Measurements from ENCODE around the gene TBCK. TPM values are rescaled to one million over a fixed set of nuclear protein-coding genes. Genes with fewer than 3 reads are reported as not detected.

The TBCK gene
- polyA plus RNA-seq (2013, experiment 1 of 2): 6.6 TPM
- polyA plus RNA-seq (2013, experiment 2 of 2): 6.2 TPM

GRCh38 chr4:106315968-106316772 is at the start of gene TBCK, which contains the start of gene AIMP1:
TBCK (minus strand) TSS chr4:106316209; CDS start chr4:106308960, 7,249 bp downstream.
AIMP1 (plus strand) TSS chr4:106316550; CDS start chr4:106325010, 8,460 bp downstream.
- H3K9ac ChIP-seq (ENCODE audit: low read length): peak within 1 kb of the TSS; percentile 95

GRCh38 chr4:106365613-106366012 is 49.6 kb upstream of the TBCK start:
- Histone ChIP-seq H3K4ac (ENCODE audit: low read depth, low read length) (no peak overlapping the region), H3K36me3 (ENCODE audit: control insufficient read depth, insufficient read depth, low read length) (no peaks in the 10 kb centered on the region), H2BK15ac (replicated peaks; ENCODE audit: low read depth) (no peak overlapping the region), H3K4me3 (ENCODE audit: low read length) (no peak overlapping the region), H3K9ac (ENCODE audit: low read length) (no peak overlapping the region), H3K56ac (ENCODE audit: low read length) (no peak overlapping the region), H2AK5ac (ENCODE audit: low read length) (no peak overlapping the region), H4K5ac (ENCODE audit: low read length) (no peak overlapping the region), H3K79me1 (ENCODE audit: low read length) (no peaks in the 10 kb centered on the region), H3K18ac (ENCODE audit: low read length) (no peak overlapping the region), H2BK120ac (ENCODE audit: low read depth, low read length) (no peak overlapping the region), H2BK5ac (ENCODE audit: low read length) (no peak overlapping the region), H3K79me2 (ENCODE audit: control insufficient read depth, insufficient read depth, low read length) (no peaks in the 10 kb centered on the region), H3K27ac (ENCODE audit: low read depth, low read length) (no peak overlapping the region), H3K4me2 (ENCODE audit: low read length) (no peak overlapping the region), H4K8ac (ENCODE audit: low read depth, low read length) (no peak overlapping the region), H3K4me1 (ENCODE audit: control insufficient read depth, low read depth, low read length) (no peaks in the 10 kb centered on the region), H3K27me3 (ENCODE audit: insufficient read depth, low read length, poor library complexity) (no peaks in the 10 kb centered on the region), H3K23ac (ENCODE audit: low read length) (no peak overlapping the region)
- no CpG with 5 or more reads among the region's 1 CpG for WGBS (ENCODE audit: extremely low coverage, insufficient coverage, low lambda C conversion rate)
- DNase-seq: peak; percentile 3

More at GRCh38 chr4:106315968-106316772, at the start of gene TBCK, which contains the start of gene AIMP1:
- Histone ChIP-seq H3K79me2 (ENCODE audit: control insufficient read depth, insufficient read depth, low read length) (peaks cover 21% of the 10 kb centered on the region), H3K18ac (ENCODE audit: low read length) (no peak within 1 kb of the TSS), H3K4me1 (ENCODE audit: control insufficient read depth, low read depth, low read length) (peaks cover 2% of the 10 kb centered on the region), H3K56ac (ENCODE audit: low read length) (peak within 1 kb of the TSS; percentile 99), H3K79me1 (ENCODE audit: low read length) (peaks cover 11% of the 10 kb centered on the region), H3K4ac (ENCODE audit: low read depth, low read length) (no peak within 1 kb of the TSS), H2AK5ac (ENCODE audit: low read length) (peak within 1 kb of the TSS; percentile 56), H4K8ac (ENCODE audit: low read depth, low read length) (no peak within 1 kb of the TSS), H2BK5ac (ENCODE audit: low read length) (peak within 1 kb of the TSS; percentile 93), H4K5ac (ENCODE audit: low read length) (no peak within 1 kb of the TSS), H3K27me3 (ENCODE audit: insufficient read depth, low read length, poor library complexity) (no peaks in the 10 kb centered on the region), H2BK120ac (ENCODE audit: low read depth, low read length) (no peak within 1 kb of the TSS), H3K36me3 (ENCODE audit: control insufficient read depth, insufficient read depth, low read length) (no peaks in the 10 kb centered on the region), H2BK15ac (replicated peaks; ENCODE audit: low read depth) (no peak within 1 kb of the TSS), H3K4me3 (ENCODE audit: low read length) (peak within 1 kb of the TSS; percentile 71), H3K27ac (ENCODE audit: low read depth, low read length) (peak within 1 kb of the TSS; percentile 60), H3K23ac (ENCODE audit: low read length) (peak within 1 kb of the TSS; percentile 99), H3K4me2 (ENCODE audit: low read length) (peak within 1 kb of the TSS; percentile 97)
- WGBS (ENCODE audit: extremely low coverage, insufficient coverage, low lambda C conversion rate): no CpG with 5 or more reads among the region's 44 CpGs
- DNase-seq: peak; percentile 96

GRCh38 chr4:106364282-106364681 is 48.3 kb upstream of the TBCK start:
- Histone ChIP-seq H3K27me3 (ENCODE audit: insufficient read depth, low read length, poor library complexity) (no peaks in the 10 kb centered on the region), H3K4ac (ENCODE audit: low read depth, low read length) (no peak overlapping the region), H3K36me3 (ENCODE audit: control insufficient read depth, insufficient read depth, low read length) (no peaks in the 10 kb centered on the region), H3K4me2 (ENCODE audit: low read length) (no peak overlapping the region), H3K18ac (ENCODE audit: low read length) (no peak overlapping the region), H3K79me1 (ENCODE audit: low read length) (no peaks in the 10 kb centered on the region), H3K23ac (ENCODE audit: low read length) (no peak overlapping the region), H4K5ac (ENCODE audit: low read length) (no peak overlapping the region), H3K27ac (ENCODE audit: low read depth, low read length) (no peak overlapping the region), H3K9ac (ENCODE audit: low read length) (no peak overlapping the region), H3K56ac (ENCODE audit: low read length) (no peak overlapping the region), H3K4me1 (ENCODE audit: control insufficient read depth, low read depth, low read length) (no peaks in the 10 kb centered on the region), H3K79me2 (ENCODE audit: control insufficient read depth, insufficient read depth, low read length) (no peaks in the 10 kb centered on the region), H3K4me3 (ENCODE audit: low read length) (no peak overlapping the region), H2AK5ac (ENCODE audit: low read length) (no peak overlapping the region), H2BK15ac (replicated peaks; ENCODE audit: low read depth) (no peak overlapping the region), H2BK5ac (ENCODE audit: low read length) (no peak overlapping the region), H4K8ac (ENCODE audit: low read depth, low read length) (no peak overlapping the region), H2BK120ac (ENCODE audit: low read depth, low read length) (no peak overlapping the region)
- DNase-seq: peak; percentile 21
- no CpG with 5 or more reads among the region's 1 CpG for WGBS (ENCODE audit: extremely low coverage, insufficient coverage, low lambda C conversion rate)

DNA sequence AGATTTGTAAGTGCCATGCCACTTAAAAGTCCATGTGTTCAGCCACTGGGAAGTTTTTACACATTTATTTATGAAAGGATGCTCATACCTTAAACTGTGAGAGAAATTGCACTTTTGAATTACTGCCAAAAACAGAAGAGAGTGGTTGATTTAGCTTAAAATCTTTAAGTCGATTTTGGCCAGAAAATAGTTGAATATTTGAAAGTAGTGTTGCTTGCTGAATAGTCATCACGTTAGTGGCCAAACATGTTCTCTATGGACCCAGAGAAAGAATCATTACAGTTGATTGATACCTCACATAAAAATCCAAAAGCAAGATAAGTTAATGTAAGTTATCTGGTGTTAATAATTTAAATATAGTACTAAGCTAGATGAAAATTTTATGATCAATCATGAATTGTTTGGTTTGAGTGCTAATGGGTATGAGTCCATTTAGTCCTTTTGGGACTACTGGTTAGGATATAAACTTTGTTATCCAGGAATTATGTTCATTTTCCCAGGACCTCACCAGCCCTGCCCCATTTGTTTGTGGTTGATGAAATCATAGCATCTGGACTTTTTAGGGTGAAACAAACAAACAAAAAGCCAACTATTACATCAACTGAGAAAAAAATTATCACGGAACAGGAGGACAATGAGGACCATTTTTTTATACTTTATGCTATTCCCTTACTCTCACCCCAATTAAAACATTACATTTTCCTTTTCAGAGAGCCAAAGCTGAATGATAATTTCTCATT is 46.2 kb upstream of the TBCK start:
- Histone ChIP-seq H4K8ac (ENCODE audit: low read depth, low read length) (no peak overlapping the region), H3K23ac (ENCODE audit: low read length) (no peak overlapping the region), H3K9ac (ENCODE audit: low read length) (no peak overlapping the region), H2AK5ac (ENCODE audit: low read length) (no peak overlapping the region), H3K4me3 (ENCODE audit: low read length) (no peak overlapping the region), H3K4ac (ENCODE audit: low read depth, low read length) (no peak overlapping the region), H3K27ac (ENCODE audit: low read depth, low read length) (no peak overlapping the region), H2BK120ac (ENCODE audit: low read depth, low read length) (no peak overlapping the region), H3K4me1 (ENCODE audit: control insufficient read depth, low read depth, low read length) (no peaks in the 10 kb centered on the region), H3K79me1 (ENCODE audit: low read length) (no peaks in the 10 kb centered on the region), H2BK5ac (ENCODE audit: low read length) (no peak overlapping the region), H3K27me3 (ENCODE audit: insufficient read depth, low read length, poor library complexity) (no peaks in the 10 kb centered on the region), H3K4me2 (ENCODE audit: low read length) (no peak overlapping the region), H3K36me3 (ENCODE audit: control insufficient read depth, insufficient read depth, low read length) (no peaks in the 10 kb centered on the region), H2BK15ac (replicated peaks; ENCODE audit: low read depth) (no peak overlapping the region), H3K56ac (ENCODE audit: low read length) (no peak overlapping the region), H3K18ac (ENCODE audit: low read length) (no peak overlapping the region), H4K5ac (ENCODE audit: low read length) (no peak overlapping the region), H3K79me2 (ENCODE audit: control insufficient read depth, insufficient read depth, low read length) (no peaks in the 10 kb centered on the region)
- DNase-seq: no peak
- WGBS (ENCODE audit: extremely low coverage, insufficient coverage, low lambda C conversion rate): no CpG with 5 or more reads among the region's 3 CpGs

DNA sequence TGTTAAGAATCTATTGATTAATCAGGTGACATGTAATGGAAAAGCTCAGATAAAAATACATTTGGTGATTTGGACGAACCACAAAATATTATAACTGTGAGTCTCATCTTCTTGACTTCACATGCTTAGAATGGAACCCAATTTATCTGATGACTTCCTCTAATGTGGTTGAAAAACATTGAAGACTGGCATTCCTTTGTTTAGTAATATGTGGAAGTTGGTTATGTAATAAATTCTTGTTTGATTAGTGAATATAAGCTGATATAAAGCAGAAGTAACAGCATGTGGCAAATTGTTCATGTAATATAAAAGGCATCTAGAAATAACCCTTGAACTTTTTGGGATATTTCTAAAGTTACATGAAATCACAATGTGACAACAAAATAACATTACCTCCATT is 42.9 kb upstream of the TBCK start:
- H3K27ac ChIP-seq (ENCODE audit: low read depth, low read length): no peak overlapping the region
- no peak overlapping the region for H2BK5ac ChIP-seq (ENCODE audit: low read length)

More for the DNA sequence above, 42.9 kb upstream of the TBCK start:
- H3K56ac ChIP-seq (ENCODE audit: low read length): no peak overlapping the region
- no peak overlapping the region for H3K23ac ChIP-seq (ENCODE audit: low read length)
- no peak overlapping the region for H3K4me2 ChIP-seq (ENCODE audit: low read length)
- H3K4me3 ChIP-seq (ENCODE audit: low read length): no peak overlapping the region
- DNase-seq: no peak
- H3K4ac ChIP-seq (ENCODE audit: low read depth, low read length): no peak overlapping the region
- H3K79me1 ChIP-seq (ENCODE audit: low read length): no peaks in the 10 kb centered on the region
- H3K27me3 ChIP-seq (ENCODE audit: insufficient read depth, low read length, poor library complexity): no peaks in the 10 kb centered on the region
- no peak overlapping the region for H2AK5ac ChIP-seq (ENCODE audit: low read length)
- H3K18ac ChIP-seq (ENCODE audit: low read length): no peak overlapping the region
- no peak overlapping the region for H2BK15ac ChIP-seq (replicated peaks; ENCODE audit: low read depth)
- WGBS (ENCODE audit: extremely low coverage, insufficient coverage, low lambda C conversion rate): no CpG with 5 or more reads among the region's 1 CpG
- H3K79me2 ChIP-seq (ENCODE audit: control insufficient read depth, insufficient read depth, low read length): no peaks in the 10 kb centered on the region
- H3K36me3 ChIP-seq (ENCODE audit: control insufficient read depth, insufficient read depth, low read length): no peaks in the 10 kb centered on the region
- H4K5ac ChIP-seq (ENCODE audit: low read length): no peak overlapping the region
- no peaks in the 10 kb centered on the region for H3K4me1 ChIP-seq (ENCODE audit: control insufficient read depth, low read depth, low read length)
- no peak overlapping the region for H2BK120ac ChIP-seq (ENCODE audit: low read depth, low read length)
- H3K9ac ChIP-seq (ENCODE audit: low read length): no peak overlapping the region
- no peak overlapping the region for H4K8ac ChIP-seq (ENCODE audit: low read depth, low read length)

Measured in mesendoderm (in vitro differentiated cells).